CD14-positive monocyte (primary cell): ENCODE measurements around the gene METTL22. TPM values are rescaled to one million over a fixed set of nuclear protein-coding genes. Genes with fewer than 3 reads are reported as not detected.

Source experiments
- DNase-seq, 3 donors: peaks; one replicate each; pipeline ENCODE4 v3.0.0-alpha.2; 2011 to 2022
- H2AFZ ChIP-seq: 2 replicates; pipeline ENCODE4 v1.6.0; 2012; ENCODE audit warnings: mild to moderate bottlenecking, low read depth, low read length, inconsistent platforms; ENCODE audit not compliant: insufficient read depth, poor library complexity, severe bottlenecking
- H3K27ac ChIP-seq, 2 donors: 1 replicate in 1 of 2; 2 replicates in 1 of 2; pipeline ENCODE4 v1.5.1; 2012 to 2013; ENCODE audit warnings: low read length in 2 of 2, control low read depth in 1 of 2, inconsistent platforms in 1 of 2, low read depth in 1 of 2, mild to moderate bottlenecking in 1 of 2
- H3K27me3 ChIP-seq, 2 donors: one replicate each; pipeline versions ENCODE4 v1.6.0 to v1.6.1; 2011 to 2013; ENCODE audit warnings: low read length in 2 of 2; ENCODE audit not compliant: control insufficient read depth in 2 of 2, insufficient read depth in 2 of 2
- H3K36me3 ChIP-seq, 2 donors: replicated peaks in 1 of 2; 1 replicate in 1 of 2; 2 replicates in 1 of 2; pipeline versions ENCODE4 v1.5.1 to v1.6.1; 2012 to 2013; ENCODE audit warnings: low read length in 2 of 2, control low read depth in 1 of 2, inconsistent platforms in 1 of 2, mild to moderate bottlenecking in 1 of 2; ENCODE audit not compliant: insufficient read depth in 2 of 2, control insufficient read depth in 1 of 2
- H3K4me1 ChIP-seq, 2 donors: 1 replicate in 1 of 2; 2 replicates in 1 of 2; pipeline versions ENCODE4 v1.5.1 to v1.6.1; 2012 to 2013; ENCODE audit warnings: low read length in 2 of 2, control low read depth in 1 of 2, inconsistent platforms in 1 of 2, mild to moderate bottlenecking in 1 of 2, moderate library complexity in 1 of 2; ENCODE audit not compliant: insufficient read depth in 2 of 2, control insufficient read depth in 1 of 2
- H3K4me2 ChIP-seq: replicated peaks from 2 replicates; pipeline ENCODE3; 2012; ENCODE audit warnings: low read length, moderate library complexity, mild to moderate bottlenecking; ENCODE audit not compliant: poor library complexity, severe bottlenecking; ENCODE audit errors: extremely low read depth
- H3K4me3 ChIP-seq, 3 experiments: fragments of 200-600 bp in 1 of 3; sonication (generic) in 1 of 3; replicated peaks in 1 of 3; 1 replicate in 2 of 3; 2 replicates in 1 of 3; pipeline ENCODE4 v1.5.1; 2011 to 2013; ENCODE audit warnings: low read length in 3 of 3, mild to moderate bottlenecking in 3 of 3, control low read depth in 2 of 3, low read depth in 2 of 3, inconsistent platforms in 1 of 3, moderate library complexity in 1 of 3
- H3K79me2 ChIP-seq: 2 replicates; pipeline ENCODE4 v1.6.0; 2012; ENCODE audit warnings: mild to moderate bottlenecking, control low read depth, inconsistent platforms, low read length, moderate library complexity; ENCODE audit not compliant: insufficient read depth
- H3K9ac ChIP-seq: 2 replicates; pipeline ENCODE4 v1.6.0; 2017; ENCODE audit warnings: low read length, mild to moderate bottlenecking; ENCODE audit not compliant: insufficient read depth, poor library complexity, severe bottlenecking
- H3K9me3 ChIP-seq, 2 donors: replicated peaks in 1 of 2; 1 replicate in 1 of 2; 2 replicates in 1 of 2; pipeline versions ENCODE4 v1.5.1 to v1.6.1; 2012 to 2013; ENCODE audit warnings: low read length in 2 of 2, control low read depth in 1 of 2; ENCODE audit not compliant: control insufficient read depth in 1 of 2, insufficient read depth in 1 of 2
- H4K20me1 ChIP-seq: 2 replicates; pipeline ENCODE4 v1.6.0; 2012; ENCODE audit warnings: mild to moderate bottlenecking, low read length, control low read depth, moderate library complexity; ENCODE audit not compliant: insufficient read depth
- H3K27ac Mint-ChIP-seq, 7 donors: one replicate each; pipeline ENCODE4 v1.8.0; 2020; ENCODE audit warnings: mild to moderate bottlenecking in 7 of 7, mixed read lengths in 7 of 7, moderate library complexity in 6 of 7, inconsistent platforms in 2 of 7
- H3K27me3 Mint-ChIP-seq, 3 donors: one replicate each; pipeline ENCODE4 v1.8.0; 2021 to 2022; ENCODE audit warnings: low read depth in 3 of 3, mild to moderate bottlenecking in 3 of 3, mixed read lengths in 3 of 3, moderate library complexity in 3 of 3, inconsistent platforms in 1 of 3
- H3K36me3 Mint-ChIP-seq, 2 donors: one replicate each; pipeline ENCODE4 v1.8.0; 2020; ENCODE audit warnings: mixed read lengths in 2 of 2, inconsistent platforms in 1 of 2, mild to moderate bottlenecking in 1 of 2
- H3K4me1 Mint-ChIP-seq: one replicate; pipeline ENCODE4 v1.8.0; 2020; ENCODE audit warnings: mild to moderate bottlenecking, mixed read lengths
- H3K4me3 Mint-ChIP-seq, 2 donors: one replicate each; pipeline ENCODE4 v1.8.0; 2020; ENCODE audit warnings: mild to moderate bottlenecking in 2 of 2, mixed read lengths in 2 of 2, moderate library complexity in 1 of 2
- H3K9me3 Mint-ChIP-seq, 7 donors: one replicate each; pipeline ENCODE4 v1.8.0; 2020 to 2022; ENCODE audit warnings: mixed read lengths in 7 of 7, mild to moderate bottlenecking in 6 of 7, moderate library complexity in 6 of 7, inconsistent platforms in 2 of 7
- CTCF ChIP-seq: fragments of 200-600 bp; IDR thresholded peaks from one replicate; pipeline ENCODE4 v1.8.0; 2022; ENCODE audit warnings: antibody characterized with exemption, mild to moderate bottlenecking
- WGBS: methylation state at CpG from one replicate; pipeline ENCODE4 v1.1.5; 2013; ENCODE audit warnings: missing lambda C conversion rate; ENCODE audit not compliant: insufficient coverage; 5-methylcytosine and 5-hydroxymethylcytosine counted together
- intact Hi-C, 2 donors: fragments of 100-400 bp; cut with micrococcal nuclease; formaldehyde crosslinking; loops; one replicate each; pipeline versions ENCODE4 v1.15.0 to v1.15.1; 2023
- polyA plus RNA-seq, 3 donors: library from polyadenylated mRNA; depleted of rRNA in 1 of 3; unstranded in 2 of 3; stranded (reverse) in 1 of 3; fragments of 300-500 nt in 2 of 3; fragments of >200 nt in 1 of 3; fragmentation: Illumina TruSeq in 2 of 3; gene quantifications; 1 replicate in 2 of 3; 2 replicates in 1 of 3; pipeline ENCODE4 v1.2.3, GENCODE V29; 2012 to 2021

The METTL22 gene
- polyA plus RNA-seq, 3 donors, result 36.0 to 44.0 (median 38.9) TPM

- Mint-ChIP-seq H3K9me3 (peaks cover 0 to 7% (median 0%) of the 10 kb centered on the region in 7 donors), H3K36me3 (no peaks in the 10 kb centered on the region), H3K4me3 (no peak overlapping the region), H3K4me1 (peaks cover 10% of the 10 kb centered on the region), H3K27ac (peak overlapping the region in 1 of 7 donors; percentile 21), H3K27me3 (peaks cover 19 to 32% (median 23%) of the 10 kb centered on the region in 3 donors)
- no peak for DNase-seq
- peaks cover 14 to 23% of the 10 kb centered on the region in 2 donors for H3K27me3 ChIP-seq
- no peak overlapping the region for H3K4me3 ChIP-seq
- H2AFZ ChIP-seq, result no peak overlapping the region
- no peaks in the 10 kb centered on the region for H3K79me2 ChIP-seq
- H4K20me1 ChIP-seq, result no peaks in the 10 kb centered on the region
- H3K4me2 ChIP-seq, result no peak overlapping the region
- WGBS, result no CpG with 5 or more reads among the region's 3 CpGs
- no peaks in the 10 kb centered on the region for H3K9me3 ChIP-seq
- intact Hi-C loops, result no loop called here
- H3K9ac ChIP-seq, result no peak overlapping the region
- no peak for TF ChIP-seq CTCF
- no peak overlapping the region for H3K27ac ChIP-seq
- peaks cover 7 to 9% of the 10 kb centered on the region in 2 donors for H3K4me1 ChIP-seq
- H3K36me3 ChIP-seq, result no peaks in the 10 kb centered on the region
Measured at GRCh38 chr16:8583199-8583598, 38.3 kb upstream of the METTL22 start.

- Mint-ChIP-seq H3K27ac (peak overlapping the region in 1 of 7 donors; percentile 7), H3K4me3 (no peak overlapping the region), H3K36me3 (no peaks in the 10 kb centered on the region), H3K9me3 (peaks cover 0 to 9% (median 0%) of the 10 kb centered on the region in 7 donors), H3K4me1 (peaks cover 10% of the 10 kb centered on the region), H3K27me3 (peaks cover 23 to 37% (median 24%) of the 10 kb centered on the region in 3 donors)
- peaks cover 7 to 9% of the 10 kb centered on the region in 2 donors for H3K4me1 ChIP-seq
- H3K79me2 ChIP-seq, result no peaks in the 10 kb centered on the region
- H3K4me3 ChIP-seq, result no peak overlapping the region
- H4K20me1 ChIP-seq, result no peaks in the 10 kb centered on the region
- peaks cover under 1 to 5% of the 10 kb centered on the region in 2 donors for H3K9me3 ChIP-seq
- no peak overlapping the region for H3K9ac ChIP-seq
- TF ChIP-seq CTCF, result no peak
- H2AFZ ChIP-seq, result no peak overlapping the region
- H3K27me3 ChIP-seq, result peaks cover 20 to 28% of the 10 kb centered on the region in 2 donors
- WGBS, result 81% methylated on average over 2 of the region's 4 CpGs
- intact Hi-C loops, result no loop called here
- no peaks in the 10 kb centered on the region for H3K36me3 ChIP-seq
- no peak overlapping the region for H3K27ac ChIP-seq
- H3K4me2 ChIP-seq, result no peak overlapping the region
- DNase-seq, result no peak
Measured at GRCh38 chr16:8583732-8584131, 37.8 kb upstream of the METTL22 start.
